Activated CD4-positive, alpha-beta memory T cell treated with anti-CD3 and anti-CD28 coated beads, Interleukin-2, amount 10 ng/mL, durations not matched to agents 7 days and 5 days (primary cell): ENCODE measurements around the gene TFAP2A. TPM values are rescaled to one million over a fixed set of nuclear protein-coding genes. Genes with fewer than 3 reads are reported as not detected.

Source experiments
- CTCF ChIA-PET: fragments of 350-600 bp; sonication (Branson Sonifier 250); formaldehyde crosslinking; loops from one replicate; lab custom pipeline; 2021; ENCODE audit warnings: antibody characterized with exemption, inconsistent platforms; lab: Charles Lee
- POLR2A ChIA-PET: fragments of 350-600 bp; sonication (Branson Sonifier 250); formaldehyde crosslinking; loops from one replicate; lab custom pipeline; 2021; ENCODE audit warnings: antibody characterized with exemption; lab: Charles Lee
- DNase-seq: peaks from one replicate; pipeline ENCODE4 v3.0.0-alpha.2; 2020
- H3K27ac Mint-ChIP-seq: one replicate; pipeline ENCODE4 v1.8.0; 2021; ENCODE audit warnings: mild to moderate bottlenecking, mixed read lengths
- H3K27me3 Mint-ChIP-seq: one replicate; pipeline ENCODE4 v1.8.0; 2021; ENCODE audit warnings: mixed read lengths
- H3K36me3 Mint-ChIP-seq: one replicate; pipeline ENCODE4 v1.8.0; 2021; ENCODE audit warnings: low read depth, mixed read lengths
- H3K4me1 Mint-ChIP-seq: one replicate; pipeline ENCODE4 v1.8.0; 2021; ENCODE audit warnings: mixed read lengths
- H3K4me3 Mint-ChIP-seq: one replicate; pipeline ENCODE4 v1.8.0; 2021; ENCODE audit warnings: mild to moderate bottlenecking, mixed read lengths
- H3K9me3 Mint-ChIP-seq: one replicate; pipeline ENCODE4 v1.8.0; 2021; ENCODE audit warnings: mixed read lengths
- total RNA-seq, 2 experiments: library from RNA; stranded (reverse); gene quantifications; one replicate each; pipeline ENCODE4 v1.2.3, GENCODE V29; 2021

Gene TFAP2A
- total RNA-seq, 2 experiments from 2014 or later = 0.20 TPM; not detected in 1

GRCh38 chr6:10398446-10399218, 16.2 kb downstream of the TFAP2A start:
- H3K4me3 Mint-ChIP-seq = no peak overlapping the region
- no peaks in the 10 kb centered on the region for H3K9me3 Mint-ChIP-seq
- CTCF ChIA-PET = no interaction called here
- peaks cover 6% of the 10 kb centered on the region for H3K4me1 Mint-ChIP-seq
- peaks cover 2% of the 10 kb centered on the region for H3K36me3 Mint-ChIP-seq
- peaks cover 78% of the 10 kb centered on the region for H3K27me3 Mint-ChIP-seq
- no peak overlapping the region for H3K27ac Mint-ChIP-seq
- DNase-seq = no peak
- POLR2A ChIA-PET = interaction anchor here (1.6 kb wide), 1 partner anchor 15 kb away, joined by 6 read pairs; the partner anchor contains the start of gene TFAP2A

DNA sequence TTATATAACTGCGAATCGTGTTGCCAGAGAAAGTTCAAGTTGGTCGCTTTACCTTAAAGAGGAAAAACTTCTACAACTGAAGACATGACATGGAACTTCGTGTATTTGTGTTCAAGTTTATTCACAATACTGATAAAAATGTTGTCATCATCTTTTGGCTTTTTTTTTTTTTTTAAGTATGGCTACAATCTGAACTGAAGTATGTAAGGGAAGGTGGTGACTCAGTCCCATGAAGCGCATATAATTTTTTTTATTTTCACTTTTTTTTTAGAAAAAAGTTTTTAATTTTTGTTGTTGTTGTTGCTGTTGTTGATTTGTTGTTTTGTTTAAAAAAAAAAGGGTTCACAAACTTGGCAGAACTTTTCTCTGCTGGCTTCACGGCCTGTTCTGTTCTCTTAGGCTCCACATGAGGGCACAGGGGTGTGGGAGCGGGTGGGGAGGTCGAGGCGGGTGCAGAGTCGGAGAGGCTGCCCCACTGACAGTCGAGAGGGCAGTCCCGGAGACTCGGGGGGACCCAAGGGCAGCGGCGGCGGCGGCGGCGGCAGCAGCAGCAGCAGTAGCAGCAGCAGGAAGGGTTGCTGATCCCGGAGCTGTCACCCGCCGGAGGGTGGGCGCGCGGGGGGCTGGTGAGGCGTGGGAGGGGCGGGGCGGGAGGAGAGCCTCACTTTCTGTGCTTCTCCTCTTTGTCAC, 17.0 kb downstream of the TFAP2A start:
- DNase-seq = no peak
- Mint-ChIP-seq H3K4me3 (no peak overlapping the region), H3K4me1 (no peaks in the 10 kb centered on the region), H3K9me3 (no peaks in the 10 kb centered on the region), H3K36me3 (peaks cover 2% of the 10 kb centered on the region), H3K27me3 (peaks cover 81% of the 10 kb centered on the region), H3K27ac (no peak overlapping the region)
- ChIA-PET POLR2A (no interaction called here), CTCF (no interaction called here)

DNA sequence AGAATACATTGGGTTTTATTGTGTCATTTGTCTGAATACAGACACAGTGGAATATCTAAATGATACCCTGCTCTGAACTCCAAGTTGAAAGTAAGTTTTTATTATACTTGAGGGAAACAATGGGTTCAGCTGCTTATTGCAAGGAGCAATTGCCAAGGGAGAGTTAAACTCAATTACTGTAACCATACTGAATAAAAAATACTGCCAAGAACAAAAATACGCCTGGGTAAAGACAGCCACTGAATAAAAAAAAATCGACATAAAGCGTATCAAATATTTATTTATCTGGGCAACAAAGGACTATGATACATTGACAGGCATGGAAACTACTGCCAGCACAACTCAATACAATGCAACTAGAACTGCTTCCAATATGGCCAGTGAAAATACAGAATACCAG, 18.1 kb downstream of the TFAP2A start:
- H3K9me3 Mint-ChIP-seq = no peaks in the 10 kb centered on the region
- H3K4me3 Mint-ChIP-seq = no peak overlapping the region
- H3K27ac Mint-ChIP-seq = no peak overlapping the region
- H3K36me3 Mint-ChIP-seq = peaks cover 5% of the 10 kb centered on the region
- ChIA-PET CTCF (no interaction called here), POLR2A (no interaction called here)
- no peaks in the 10 kb centered on the region for H3K4me1 Mint-ChIP-seq
- peaks cover 81% of the 10 kb centered on the region for H3K27me3 Mint-ChIP-seq
- DNase-seq = no peak

GRCh38 chr6:10395704-10396546, 18.9 kb downstream of the TFAP2A start:
- Mint-ChIP-seq H3K36me3 (peaks cover 5% of the 10 kb centered on the region), H3K27ac (no peak overlapping the region), H3K4me1 (no peaks in the 10 kb centered on the region), H3K27me3 (peaks cover 83% of the 10 kb centered on the region), H3K9me3 (no peaks in the 10 kb centered on the region), H3K4me3 (no peak overlapping the region)
- CTCF ChIA-PET = no interaction called here
- DNase-seq = no peak
- POLR2A ChIA-PET = no interaction called here

GRCh38 chr6:10395171-10395703, 19.6 kb downstream of the TFAP2A start:
- no peak overlapping the region for H3K27ac Mint-ChIP-seq
- peaks cover 8% of the 10 kb centered on the region for H3K36me3 Mint-ChIP-seq
- no peak overlapping the region for H3K4me3 Mint-ChIP-seq
- DNase-seq = no peak
- CTCF ChIA-PET = no interaction called here
- peaks cover 86% of the 10 kb centered on the region for H3K27me3 Mint-ChIP-seq
- POLR2A ChIA-PET = no interaction called here
- H3K9me3 Mint-ChIP-seq = no peaks in the 10 kb centered on the region
- H3K4me1 Mint-ChIP-seq = no peaks in the 10 kb centered on the region

DNA sequence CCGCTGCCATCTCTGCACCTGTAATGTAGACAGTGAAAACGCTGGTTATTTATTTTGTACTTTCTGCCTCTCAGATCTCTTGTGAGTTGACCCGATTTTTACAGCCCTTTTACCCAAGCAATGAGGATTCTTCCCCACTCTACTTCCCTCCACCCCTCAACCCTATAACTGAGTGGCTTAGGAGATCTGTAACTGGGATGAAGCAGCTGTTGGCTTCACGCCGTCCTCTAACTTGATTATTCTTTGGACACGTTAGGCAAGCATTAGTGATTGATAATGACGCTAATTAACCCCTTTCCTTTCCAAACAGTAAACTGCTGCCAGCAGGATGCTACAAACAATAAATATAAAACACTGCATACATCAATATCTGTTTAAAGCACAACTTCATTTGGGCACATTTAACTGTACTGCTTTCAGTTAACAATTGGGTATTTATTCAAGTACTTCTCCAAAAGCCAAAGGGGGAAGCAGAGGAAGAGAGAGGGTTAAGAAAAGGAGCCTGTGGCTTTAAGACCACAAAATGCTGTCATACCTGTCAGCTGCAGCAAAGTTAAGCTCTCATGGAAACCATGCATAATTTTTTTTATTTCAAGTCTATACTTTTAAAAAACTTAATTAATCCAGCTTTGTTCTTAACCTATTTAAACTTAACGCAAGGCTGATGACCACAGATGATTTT, 21.2 kb downstream of the TFAP2A start:
- no peak for DNase-seq
- H3K9me3 Mint-ChIP-seq = peaks cover 5% of the 10 kb centered on the region
- peaks cover 86% of the 10 kb centered on the region for H3K27me3 Mint-ChIP-seq
- no peaks in the 10 kb centered on the region for H3K4me1 Mint-ChIP-seq
- no peak overlapping the region for H3K27ac Mint-ChIP-seq
- H3K4me3 Mint-ChIP-seq = no peak overlapping the region
- POLR2A ChIA-PET = no interaction called here
- CTCF ChIA-PET = interaction anchor here (0.9 kb wide), 1 partner anchor 36 kb away, joined by 3 read pairs; no protein-coding TSS in a partner anchor
- peaks cover 16% of the 10 kb centered on the region for H3K36me3 Mint-ChIP-seq

- no peak for DNase-seq
- Mint-ChIP-seq H3K9me3 (peaks cover 5% of the 10 kb centered on the region), H3K36me3 (peaks cover 16% of the 10 kb centered on the region)
Measured at GRCh38 chr6:10391799-10392198, 23.1 kb downstream of the TFAP2A start.

DNA sequence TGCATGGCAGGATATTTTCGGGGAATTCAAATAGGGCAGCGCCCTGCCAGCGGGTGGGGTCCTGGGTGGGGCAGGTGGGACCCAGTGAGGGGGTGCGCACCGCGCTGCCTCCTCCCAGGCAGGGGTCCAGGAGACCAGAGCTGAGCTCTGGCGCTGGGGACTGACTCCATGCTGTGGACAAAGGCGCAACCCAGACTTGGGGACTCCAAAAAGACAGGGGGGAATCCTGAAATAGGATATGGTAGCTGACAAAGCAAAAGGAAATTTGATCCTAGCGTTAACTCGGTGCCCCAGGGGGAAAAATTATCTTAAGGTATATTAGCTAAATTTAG, 23.6 kb downstream of the TFAP2A start:
- Mint-ChIP-seq H3K36me3 (peaks cover 16% of the 10 kb centered on the region), H3K4me1 (no peaks in the 10 kb centered on the region), H3K27me3 (peaks cover 92% of the 10 kb centered on the region), H3K4me3 (no peak overlapping the region), H3K27ac (no peak overlapping the region), H3K9me3 (peaks cover 5% of the 10 kb centered on the region)
- DNase-seq = no peak
- CTCF ChIA-PET = interaction anchor here (1.6 kb wide), 1 partner anchor 13 kb away, joined by 4 read pairs; no protein-coding TSS in a partner anchor
- POLR2A ChIA-PET = no interaction called here

More at GRCh38 chr6:10391799-10392198, 23.1 kb downstream of the TFAP2A start:
- H3K4me3 Mint-ChIP-seq = no peak overlapping the region
- H3K27me3 Mint-ChIP-seq = peaks cover 89% of the 10 kb centered on the region
- ChIA-PET POLR2A (no interaction called here), CTCF (interaction anchor here (1.6 kb wide), 1 partner anchor 12 kb away, joined by 4 read pairs; no protein-coding TSS in a partner anchor)
- no peak overlapping the region for H3K27ac Mint-ChIP-seq
- H3K4me1 Mint-ChIP-seq = no peaks in the 10 kb centered on the region

- Mint-ChIP-seq H3K9me3 (peaks cover 5% of the 10 kb centered on the region), H3K27me3 (peaks cover 92% of the 10 kb centered on the region), H3K4me1 (no peaks in the 10 kb centered on the region), H3K27ac (no peak overlapping the region), H3K36me3 (peaks cover 16% of the 10 kb centered on the region), H3K4me3 (no peak overlapping the region)
- DNase-seq = no peak
- CTCF ChIA-PET = interaction anchor here (1.6 kb wide), 1 partner anchor 14 kb away, joined by 4 read pairs; no protein-coding TSS in a partner anchor
- POLR2A ChIA-PET = no interaction called here
Measured at GRCh38 chr6:10390495-10391298, 24.2 kb downstream of the TFAP2A start.

GRCh38 chr6:10389739-10390494, 25.0 kb downstream of the TFAP2A start:
- no peak for DNase-seq
- no peaks in the 10 kb centered on the region for H3K4me1 Mint-ChIP-seq
- peaks cover 14% of the 10 kb centered on the region for H3K36me3 Mint-ChIP-seq
- POLR2A ChIA-PET = no interaction called here
- CTCF ChIA-PET = no interaction called here
- peaks cover 5% of the 10 kb centered on the region for H3K9me3 Mint-ChIP-seq
- H3K27ac Mint-ChIP-seq = no peak overlapping the region
- peaks cover 93% of the 10 kb centered on the region for H3K27me3 Mint-ChIP-seq
- no peak overlapping the region for H3K4me3 Mint-ChIP-seq
